ENCODE results near the gene PLEKHA7.

GRCh38 chr11:16986434-16987204, 27.6 kb downstream of the PLEKHA7 start:
- peak in 2 of 6 experiments; percentile 11 to 22 for TF ChIP-seq CTCF (IDR thresholded peaks at IDR 0.05)
- no peak for TF ChIP-seq EP300 (IDR thresholded peaks at IDR 0.05)

Measured in upper lobe of left lung (tissue), 4 donors.